GM12801 (cell line): ENCODE data around the gene FGF14.

Experiments used
- TF ChIP-seq, protein P1 (sequence below): IDR thresholded peaks from one replicate; pipeline ENCODE4 v1.5.1; 2011; ENCODE audit warnings: control low read depth; ENCODE audit not compliant: insufficient read length; ENCODE audit errors: extremely low read depth

Gene FGF14

DNA sequence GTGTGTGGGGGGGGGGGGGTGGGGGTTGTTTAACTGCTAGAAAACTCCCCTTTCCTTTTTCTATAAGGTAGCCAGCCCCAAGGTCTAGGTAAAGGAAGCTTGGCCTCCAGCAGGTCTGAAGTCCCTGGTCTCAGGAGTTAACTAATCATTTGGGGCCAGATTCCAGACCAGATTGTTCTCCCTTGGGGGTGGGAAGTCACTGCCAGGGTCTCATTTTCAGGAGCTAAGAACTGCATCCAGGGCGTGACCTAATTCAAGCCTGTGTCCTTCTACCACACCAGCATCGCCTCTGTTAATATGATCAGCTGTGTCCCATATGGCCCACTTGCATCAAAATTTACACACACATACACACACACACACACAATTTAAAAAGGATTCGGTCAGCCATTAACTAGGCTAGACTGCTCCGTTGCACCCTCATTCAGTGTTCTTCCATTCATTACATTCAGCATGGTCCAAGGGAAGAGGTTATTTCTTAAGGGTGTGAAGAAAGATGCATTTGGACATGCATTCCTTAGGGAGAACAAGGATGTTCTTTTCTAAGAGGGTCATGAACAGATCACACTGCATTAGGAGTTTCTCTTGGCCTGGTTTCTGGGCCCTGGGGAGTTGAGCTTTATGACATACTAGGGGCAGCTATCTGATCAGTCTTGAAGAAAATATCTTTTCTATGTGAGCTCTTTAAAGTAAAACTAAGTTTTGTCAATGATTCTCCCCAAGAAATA lies 91.0 kb downstream of the FGF14 start:
- TF ChIP-seq, protein P1, sequence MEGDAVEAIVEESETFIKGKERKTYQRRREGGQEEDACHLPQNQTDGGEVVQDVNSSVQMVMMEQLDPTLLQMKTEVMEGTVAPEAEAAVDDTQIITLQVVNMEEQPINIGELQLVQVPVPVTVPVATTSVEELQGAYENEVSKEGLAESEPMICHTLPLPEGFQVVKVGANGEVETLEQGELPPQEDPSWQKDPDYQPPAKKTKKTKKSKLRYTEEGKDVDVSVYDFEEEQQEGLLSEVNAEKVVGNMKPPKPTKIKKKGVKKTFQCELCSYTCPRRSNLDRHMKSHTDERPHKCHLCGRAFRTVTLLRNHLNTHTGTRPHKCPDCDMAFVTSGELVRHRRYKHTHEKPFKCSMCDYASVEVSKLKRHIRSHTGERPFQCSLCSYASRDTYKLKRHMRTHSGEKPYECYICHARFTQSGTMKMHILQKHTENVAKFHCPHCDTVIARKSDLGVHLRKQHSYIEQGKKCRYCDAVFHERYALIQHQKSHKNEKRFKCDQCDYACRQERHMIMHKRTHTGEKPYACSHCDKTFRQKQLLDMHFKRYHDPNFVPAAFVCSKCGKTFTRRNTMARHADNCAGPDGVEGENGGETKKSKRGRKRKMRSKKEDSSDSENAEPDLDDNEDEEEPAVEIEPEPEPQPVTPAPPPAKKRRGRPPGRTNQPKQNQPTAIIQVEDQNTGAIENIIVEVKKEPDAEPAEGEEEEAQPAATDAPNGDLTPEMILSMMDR: no peak

DNA sequence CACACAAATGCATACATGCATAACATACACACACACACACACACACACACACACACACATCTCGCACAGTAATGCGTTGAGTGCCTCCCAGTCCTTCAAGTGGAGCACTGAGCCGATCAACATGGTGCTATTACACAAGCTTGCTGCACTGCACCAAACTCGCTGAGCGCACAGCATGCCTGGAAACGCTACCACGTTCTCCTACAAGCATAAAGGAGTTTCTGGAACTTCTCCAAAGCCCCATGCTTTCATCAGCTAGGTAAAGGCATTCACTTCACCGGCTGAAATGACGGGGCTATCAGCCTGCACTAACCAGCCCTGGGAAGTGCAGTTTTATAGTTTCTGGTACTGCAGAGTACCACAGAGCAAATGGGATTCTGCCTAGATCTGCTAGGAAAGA lies 92.7 kb downstream of the FGF14 start:
- TF ChIP-seq, protein P1: no peak

DNA sequence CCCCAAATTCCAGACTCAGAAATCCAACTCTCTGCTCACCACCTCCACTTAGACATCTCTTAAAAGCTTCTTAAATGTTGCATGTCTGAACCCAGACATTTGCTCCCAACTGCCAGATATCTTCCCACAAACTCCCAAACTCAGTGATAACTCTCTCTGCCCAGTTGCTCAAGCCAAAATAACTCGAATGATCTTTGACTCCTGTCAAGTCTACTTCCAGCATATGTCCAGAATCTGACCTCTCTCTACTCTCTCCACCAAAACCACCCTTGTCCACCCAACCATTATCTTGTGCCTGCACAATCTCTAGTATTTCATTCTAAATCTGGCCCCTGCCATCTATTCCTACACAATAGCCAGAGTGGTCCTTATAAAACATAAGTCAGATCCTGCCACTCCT lies 99.3 kb downstream of the FGF14 start:
- TF ChIP-seq, protein P1: no peak

DNA sequence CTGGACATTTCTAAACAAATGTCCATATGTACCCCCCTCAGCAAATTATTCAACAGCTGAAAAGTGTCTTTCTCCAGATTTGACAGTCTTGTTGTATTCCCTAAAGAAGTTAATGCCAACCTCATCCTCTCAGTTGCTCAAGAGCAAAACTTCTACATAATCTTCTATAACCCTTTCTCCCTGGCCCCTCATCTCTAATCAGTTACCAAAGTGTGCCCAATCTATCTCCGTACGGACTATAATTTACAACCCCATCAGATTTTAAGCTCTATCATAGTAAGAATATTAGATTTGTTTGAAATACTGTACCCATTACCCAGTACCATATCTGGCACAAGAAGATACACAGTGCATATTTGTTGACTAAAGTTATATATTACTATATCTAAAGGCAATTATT lies 101.5 kb downstream of the FGF14 start:
- TF ChIP-seq, protein P1: no peak

DNA sequence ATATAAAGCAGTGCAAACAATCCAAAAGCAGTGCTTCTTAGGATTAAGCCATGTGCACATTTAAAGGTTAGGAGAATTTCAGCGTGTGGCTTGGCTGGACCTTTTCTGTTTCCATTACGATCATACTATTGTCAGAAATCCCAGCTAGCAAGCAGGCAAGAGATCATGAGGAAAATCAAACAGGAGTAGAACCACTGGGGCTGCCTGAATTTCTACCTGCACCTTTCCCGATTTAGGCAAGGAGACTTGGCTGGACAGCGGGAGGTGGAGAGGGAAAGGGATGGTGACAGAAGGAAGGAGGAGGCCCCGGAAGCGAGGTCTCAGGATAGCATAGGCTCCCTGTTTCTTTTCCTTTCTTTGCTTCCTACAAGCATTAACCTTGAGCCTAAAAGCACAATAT lies 102.5 kb downstream of the FGF14 start:
- TF ChIP-seq, protein P1: no peak

DNA sequence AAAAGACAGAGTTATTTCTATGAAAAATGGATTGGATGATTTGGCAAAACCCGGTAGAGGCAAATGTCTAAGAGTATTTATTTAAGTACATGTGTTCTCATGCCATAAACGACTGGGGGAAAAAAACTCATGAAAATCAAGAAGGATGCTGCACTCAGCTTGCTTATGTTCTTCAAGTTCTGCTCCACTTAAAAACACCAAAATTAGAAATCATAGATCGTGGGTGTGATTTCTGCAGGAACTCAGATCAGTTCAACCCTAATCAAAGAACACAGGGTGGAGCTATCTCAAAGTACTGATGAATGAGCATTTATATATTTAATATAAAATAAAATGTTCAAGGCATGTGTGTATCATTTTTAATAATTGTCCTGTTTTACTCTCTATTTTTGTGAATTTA lies 103.8 kb downstream of the FGF14 start:
- TF ChIP-seq, protein P1: no peak

DNA sequence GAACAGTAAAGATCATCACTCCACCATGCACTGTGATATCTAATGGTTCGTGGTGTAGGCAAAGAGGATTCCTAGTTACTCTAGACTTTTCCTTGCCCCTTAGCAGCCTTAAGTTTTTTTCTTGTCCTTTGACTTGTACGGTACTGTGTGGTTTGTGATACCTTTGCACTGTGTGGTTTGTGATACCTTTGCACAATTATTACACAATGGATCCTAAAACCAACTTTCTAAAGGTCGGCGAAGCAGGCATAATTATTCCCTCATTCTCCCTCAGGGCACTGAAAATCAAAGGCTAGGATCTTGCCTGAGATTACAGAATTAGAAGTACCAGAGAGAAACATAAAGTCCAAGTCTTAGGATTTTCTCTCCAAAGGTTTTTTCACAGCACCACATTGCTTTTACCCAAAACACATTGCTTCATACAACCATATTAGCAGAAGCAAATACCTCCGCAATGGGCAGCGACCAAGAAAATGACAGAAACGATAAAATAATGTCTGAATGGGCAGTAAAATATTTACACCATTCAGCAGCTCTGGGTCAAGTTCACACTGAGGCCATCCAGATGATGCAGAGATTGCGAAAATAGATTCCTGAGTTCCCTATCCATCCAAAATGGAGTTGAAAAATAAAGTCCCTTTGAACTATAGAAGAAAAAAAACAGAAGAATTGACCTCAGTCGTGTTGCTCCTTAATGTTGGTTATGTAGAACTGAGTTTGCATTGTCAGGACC lies 106.4 kb downstream of the FGF14 start:
- TF ChIP-seq, protein P1: no peak
